Prostate gland (tissue), 2 donors: ENCODE data around the gene POLR2M.

Experiments used
- POLR2A ChIP-seq: fragments of 450-650 bp; IDR thresholded peaks from one replicate; pipeline ENCODE4 v1.6.1; 2016; ENCODE audit warnings: antibody characterized with exemption, mild to moderate bottlenecking
- POLR2AphosphoS5 ChIP-seq: sonication (generic); formaldehyde crosslinking; IDR thresholded peaks from one replicate; pipeline ENCODE4 v1.6.1; 2017; ENCODE audit warnings: antibody characterized with exemption
- TF ChIP-seq, protein P1 (sequence below), 4 experiments: fragments of 200-600 bp in 2 of 4; fragments of 450-650 bp in 2 of 4; sonication (generic) in 2 of 4; IDR thresholded peaks; 1 replicate in 3 of 4; 2 replicates in 1 of 4; pipeline ENCODE4 v1.5.1; 2016 to 2019; ENCODE audit warnings: antibody characterized with exemption in 4 of 4, mild to moderate bottlenecking in 2 of 4, moderate library complexity in 2 of 4

DNA sequence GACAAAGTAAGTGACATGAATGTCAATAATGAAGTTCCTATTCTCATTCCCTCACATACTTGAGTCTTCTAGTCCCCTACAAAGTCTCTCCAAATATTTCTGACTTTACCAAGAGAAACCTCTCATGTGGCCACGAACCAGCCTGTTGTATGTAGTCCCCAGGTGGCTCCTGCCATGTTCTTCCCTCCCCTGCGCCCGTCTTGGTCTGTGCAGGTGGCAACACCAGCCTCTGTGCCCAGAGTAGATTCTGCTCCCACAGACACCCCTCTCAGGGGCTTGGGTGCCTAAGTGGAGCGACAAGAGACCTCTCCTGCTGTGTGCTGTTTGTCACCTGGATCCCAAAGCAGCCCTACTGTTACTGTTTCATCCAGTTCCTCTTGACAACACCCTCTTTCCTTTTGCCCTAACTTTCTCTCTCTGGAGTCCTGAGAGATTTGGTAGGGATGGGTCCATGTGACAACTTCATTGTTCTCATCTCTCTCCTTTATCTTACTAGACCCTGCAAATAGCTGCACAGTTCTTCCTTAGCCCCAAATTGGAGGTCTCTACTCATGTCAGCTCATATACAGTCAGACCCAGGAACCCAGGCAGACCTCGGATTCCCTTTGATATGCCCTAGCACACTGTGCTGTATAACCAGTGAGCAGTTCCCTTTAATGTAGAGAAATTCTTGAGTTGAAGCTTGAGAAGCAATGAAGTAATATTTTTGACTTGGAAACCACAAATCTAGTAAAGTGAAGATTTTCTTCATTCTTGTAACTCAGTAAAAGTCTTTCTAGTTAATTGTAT, 56.9 kb downstream of the POLR2M start:
- TF ChIP-seq, protein P1, sequence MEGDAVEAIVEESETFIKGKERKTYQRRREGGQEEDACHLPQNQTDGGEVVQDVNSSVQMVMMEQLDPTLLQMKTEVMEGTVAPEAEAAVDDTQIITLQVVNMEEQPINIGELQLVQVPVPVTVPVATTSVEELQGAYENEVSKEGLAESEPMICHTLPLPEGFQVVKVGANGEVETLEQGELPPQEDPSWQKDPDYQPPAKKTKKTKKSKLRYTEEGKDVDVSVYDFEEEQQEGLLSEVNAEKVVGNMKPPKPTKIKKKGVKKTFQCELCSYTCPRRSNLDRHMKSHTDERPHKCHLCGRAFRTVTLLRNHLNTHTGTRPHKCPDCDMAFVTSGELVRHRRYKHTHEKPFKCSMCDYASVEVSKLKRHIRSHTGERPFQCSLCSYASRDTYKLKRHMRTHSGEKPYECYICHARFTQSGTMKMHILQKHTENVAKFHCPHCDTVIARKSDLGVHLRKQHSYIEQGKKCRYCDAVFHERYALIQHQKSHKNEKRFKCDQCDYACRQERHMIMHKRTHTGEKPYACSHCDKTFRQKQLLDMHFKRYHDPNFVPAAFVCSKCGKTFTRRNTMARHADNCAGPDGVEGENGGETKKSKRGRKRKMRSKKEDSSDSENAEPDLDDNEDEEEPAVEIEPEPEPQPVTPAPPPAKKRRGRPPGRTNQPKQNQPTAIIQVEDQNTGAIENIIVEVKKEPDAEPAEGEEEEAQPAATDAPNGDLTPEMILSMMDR (IDR thresholded peaks at IDR 0.05): no peak
- TF ChIP-seq POLR2A (no peak), POLR2AphosphoS5 (no peak)
